ENCODE measurements around the gene HPSE2.

The HPSE2 gene

DNA sequence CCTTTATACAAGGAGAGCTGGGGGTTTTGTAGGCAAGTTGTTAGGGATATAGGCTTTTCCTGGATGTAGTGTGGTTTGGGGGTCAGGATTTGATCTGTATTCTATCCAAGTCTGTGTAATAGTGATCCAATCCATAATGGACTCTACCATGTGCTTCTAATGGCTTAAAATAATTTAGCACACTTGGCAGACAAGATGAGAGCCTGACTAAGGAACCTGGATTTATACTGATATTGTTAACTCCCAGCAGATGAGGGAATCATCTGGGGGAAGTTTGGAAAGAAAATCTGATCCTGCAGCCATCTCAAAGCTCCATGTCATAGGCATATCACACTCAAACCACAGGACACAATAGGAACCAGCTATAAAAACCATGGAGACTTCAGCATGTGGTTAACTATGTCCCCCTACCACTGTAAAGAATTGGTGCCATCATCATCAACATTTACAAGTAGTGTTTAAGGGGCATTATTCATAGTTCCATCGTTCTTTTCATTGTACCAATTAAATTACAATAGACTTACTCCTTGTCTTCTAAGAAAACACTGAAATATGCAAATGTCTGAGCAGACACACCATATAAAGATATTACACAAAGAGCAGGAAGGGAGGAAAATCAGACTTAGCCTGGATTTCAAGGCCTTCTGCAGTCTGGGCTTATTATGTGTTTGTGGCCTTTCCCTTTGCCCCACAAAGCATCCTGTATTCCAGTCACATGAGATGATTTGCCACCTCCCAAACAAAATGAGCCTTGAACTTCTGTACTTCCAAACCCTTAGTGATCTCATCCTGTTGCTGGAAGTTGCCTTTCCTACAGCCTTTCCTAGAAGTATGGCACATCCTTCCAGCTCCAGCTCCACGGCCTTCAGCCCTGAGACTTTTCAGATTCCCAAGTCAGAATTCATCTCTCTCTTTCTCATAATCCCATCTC is 766.4 kb downstream of the HPSE2 start:
- no peak for DNase-seq (ENCODE audit: low read depth in 2 of 3, low spot score in 1 of 3)

- peak; percentile 30 to 50 (median 44) for DNase-seq (ENCODE audit: low read depth in 2 of 3, low spot score in 1 of 3)
Observed at GRCh38 chr10:98467506-98468318, 767.9 kb downstream of the HPSE2 start.

DNA sequence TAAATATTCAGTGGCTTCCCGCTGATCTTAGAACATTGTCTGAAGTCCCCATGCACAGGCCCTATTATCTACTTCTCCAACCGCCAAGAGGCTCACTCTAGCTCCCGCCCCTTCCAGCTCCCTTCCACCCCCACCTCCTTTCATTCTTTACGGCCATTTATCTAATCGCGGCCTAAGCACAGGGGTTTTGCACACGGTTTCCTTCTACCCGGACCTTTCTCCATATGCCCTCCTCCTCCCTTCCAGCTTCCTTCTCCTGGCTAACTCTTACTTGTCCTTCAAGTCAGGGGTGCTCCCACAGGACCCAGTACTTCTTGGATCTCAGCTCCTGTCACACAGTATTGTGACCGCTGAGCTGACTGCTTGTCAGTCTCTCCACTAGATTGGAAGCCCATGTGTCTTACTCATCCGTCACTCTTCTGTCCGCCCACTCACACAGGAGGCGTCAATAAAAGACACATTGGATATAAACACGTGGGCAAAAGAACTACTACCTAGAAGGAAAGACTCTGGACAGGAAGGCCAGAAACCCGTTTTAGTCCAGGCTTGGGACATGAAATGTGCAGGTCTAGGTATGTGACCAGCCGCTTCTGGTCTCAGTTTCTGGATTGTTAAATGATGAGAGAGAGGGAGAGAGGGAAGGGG is 768.7 kb downstream of the HPSE2 start:
- DNase-seq (ENCODE audit: low read depth in 2 of 3, low spot score in 1 of 3), result no peak

GRCh38 chr10:98465866-98466265 is 769.8 kb downstream of the HPSE2 start:
- DNase-seq (ENCODE audit: low read depth in 2 of 3, low spot score in 1 of 3), result no peak

- no peak for DNase-seq (ENCODE audit: low read depth in 2 of 3, low spot score in 1 of 3)
Observed at GRCh38 chr10:98463976-98464754, 771.5 kb downstream of the HPSE2 start.

- DNase-seq (ENCODE audit: low read depth in 2 of 3, low spot score in 1 of 3), result no peak
Observed at GRCh38 chr10:98463016-98463415, 772.6 kb downstream of the HPSE2 start.

DNA sequence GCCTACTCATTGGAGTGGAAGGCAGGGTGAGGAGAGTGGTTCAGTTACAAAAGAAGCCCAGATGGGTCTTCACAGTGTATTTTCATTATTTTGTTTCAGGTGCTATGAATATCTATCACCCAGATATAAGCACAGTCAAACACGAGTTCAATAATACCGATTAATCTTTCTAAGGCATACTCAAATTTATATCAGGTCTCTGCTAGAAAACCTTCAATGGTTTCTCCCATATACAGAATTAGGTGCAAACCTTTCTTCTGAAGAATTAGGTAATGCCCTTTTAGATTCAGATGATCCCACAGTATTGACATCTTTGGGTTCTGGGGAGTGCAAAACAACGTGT is 774.2 kb downstream of the HPSE2 start:
- DNase-seq (ENCODE audit: low read depth in 2 of 3, low spot score in 1 of 3), result no peak

DNA sequence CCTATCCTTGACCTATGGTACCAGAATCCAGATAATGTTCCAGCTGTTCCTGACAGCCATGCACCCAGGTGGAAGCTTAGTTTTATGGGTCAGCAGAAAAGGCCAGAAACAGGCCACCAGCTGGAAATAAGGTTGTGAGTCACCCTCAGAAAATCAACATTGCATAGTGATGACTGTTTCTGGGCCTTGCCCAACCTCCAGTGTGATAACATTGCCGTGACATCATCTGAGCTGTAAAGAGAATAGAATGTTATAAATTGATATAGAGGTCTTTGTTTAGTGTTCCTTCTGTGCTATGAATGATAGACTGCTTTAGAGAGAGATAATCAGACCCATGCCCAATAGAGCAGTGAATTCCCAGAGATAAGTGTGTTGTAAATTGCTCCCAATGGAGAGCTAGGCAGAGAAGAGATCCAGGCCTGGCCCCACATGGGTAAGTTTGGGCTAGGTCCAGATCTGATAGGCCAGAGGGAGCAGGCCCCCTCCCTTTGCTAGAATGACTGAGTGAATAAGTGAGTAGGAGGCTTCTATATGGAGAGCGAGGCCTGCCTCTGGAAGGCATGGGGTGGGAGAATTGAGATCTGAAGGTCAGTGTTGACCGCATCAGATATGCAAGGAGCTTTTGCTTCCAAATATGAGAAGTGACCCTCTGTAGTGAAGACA is 774.7 kb downstream of the HPSE2 start:
- DNase-seq (ENCODE audit: low read depth in 2 of 3, low spot score in 1 of 3), result no peak

GRCh38 chr10:98458809-98459784 is 776.6 kb downstream of the HPSE2 start:
- no peak for DNase-seq (ENCODE audit: low read depth in 2 of 3, low spot score in 1 of 3)

- DNase-seq (ENCODE audit: low read depth in 2 of 3, low spot score in 1 of 3), result no peak
Observed at GRCh38 chr10:98457721-98458120, 777.9 kb downstream of the HPSE2 start.

GRCh38 chr10:98456686-98457482 is 778.8 kb downstream of the HPSE2 start:
- DNase-seq (ENCODE audit: low read depth in 2 of 3, low spot score in 1 of 3), result no peak

GRCh38 chr10:98456043-98456570 is 779.5 kb downstream of the HPSE2 start:
- no peak for DNase-seq (ENCODE audit: low read depth in 2 of 3, low spot score in 1 of 3)

DNA sequence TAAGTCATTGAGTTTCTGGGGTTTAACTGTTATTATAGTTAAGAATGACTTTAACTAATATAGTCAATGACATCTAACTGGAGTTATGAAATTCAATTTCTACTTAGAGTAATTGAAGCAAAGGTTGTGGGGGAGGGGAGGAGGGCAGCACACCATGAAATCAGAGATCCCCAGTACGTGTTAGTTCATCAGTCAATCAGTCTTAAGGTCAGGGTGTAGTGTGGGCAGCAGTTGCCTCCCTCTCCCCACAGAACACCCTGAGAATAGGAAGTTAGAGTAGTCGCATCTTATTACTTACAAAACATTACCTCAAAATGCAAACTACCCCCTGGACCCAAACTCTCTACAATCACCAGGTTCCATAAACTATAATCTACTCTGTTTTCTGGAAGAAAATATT is 781.9 kb downstream of the HPSE2 start:
- no peak for DNase-seq (ENCODE audit: low read depth in 2 of 3, low spot score in 1 of 3)

DNA sequence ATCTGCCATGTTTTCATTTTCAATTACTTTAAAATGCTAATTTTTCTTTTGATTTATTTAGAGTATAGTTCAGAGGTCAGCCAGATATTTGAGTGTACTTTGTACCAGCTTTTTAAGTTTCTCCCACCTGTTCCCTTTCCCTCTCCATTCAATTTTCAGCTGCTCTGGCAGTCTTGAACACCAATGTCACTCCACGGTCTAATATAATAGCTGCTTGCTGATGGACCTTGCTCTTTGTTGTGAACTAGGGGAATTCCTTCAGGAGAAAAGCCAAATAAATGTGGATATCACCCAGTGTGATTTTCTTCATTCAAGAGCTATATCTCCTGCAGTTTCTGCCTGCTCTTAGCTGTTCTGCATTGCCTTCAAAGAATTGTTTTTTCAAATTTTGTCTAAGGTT is 785.0 kb downstream of the HPSE2 start:
- no peak for DNase-seq (ENCODE audit: low read depth in 2 of 3, low spot score in 1 of 3)

GRCh38 chr10:98449287-98449686 is 786.4 kb downstream of the HPSE2 start:
- DNase-seq (ENCODE audit: low read depth in 2 of 3, low spot score in 1 of 3), result no peak

GRCh38 chr10:98446661-98447221 is 788.9 kb downstream of the HPSE2 start, which contains the start of gene HPS1:
HPS1 (minus strand) TSS chr10:98446935; CDS start chr10:98443240, 3,695 bp downstream.
- DNase-seq (ENCODE audit: low read depth in 2 of 3, low spot score in 1 of 3), result peak; percentile 67 to 81 (median 76)

- peak in 1 of 3 donors; percentile 25 for DNase-seq (ENCODE audit: low read depth in 2 of 3, low spot score in 1 of 3)
Observed at GRCh38 chr10:98446151-98446660, 789.4 kb downstream of the HPSE2 start.

Data from stimulated activated CD4-positive, alpha-beta T cell treated with anti-CD3 and anti-CD28 coated beads, Interleukin-12 subunit alpha, Interleukin-12 subunit beta, amount 100 ng/mL, for 48 hours (primary cell).